ENCODE results near the gene DDX27.

Gene DDX27

GRCh38 chr20:49288784-49289696 lies 69.8 kb downstream of the DDX27 start:
- no peaks in the 10 kb centered on the region for H3K9me3 ChIP-seq
- peak overlapping the region in 1 of 2 experiments; percentile 5 for H3K4me3 ChIP-seq (ENCODE audit: low read depth in 1 of 2, low read length in 1 of 2)
- no peaks in the 10 kb centered on the region for H3K27me3 ChIP-seq
- peaks cover 43 to 47% of the 10 kb centered on the region in 2 experiments for H3K4me1 ChIP-seq (ENCODE audit: control insufficient read depth in 1 of 2, insufficient read depth in 1 of 2, low read depth in 1 of 2, low read length in 1 of 2)
- TF ChIP-seq CTCF (IDR thresholded peaks at IDR 0.05): no peak
- peaks cover 91% of the 10 kb centered on the region for H3K36me3 ChIP-seq
- peak overlapping the region; percentile 94 for H3K27ac ChIP-seq

GRCh38 chr20:49290608-49291191 lies 71.5 kb downstream of the DDX27 start:
- peaks cover 28 to 32% of the 10 kb centered on the region in 2 experiments for H3K4me1 ChIP-seq (ENCODE audit: control insufficient read depth in 1 of 2, insufficient read depth in 1 of 2, low read depth in 1 of 2, low read length in 1 of 2)
- no peak for TF ChIP-seq CTCF (IDR thresholded peaks at IDR 0.05)
- H3K4me3 ChIP-seq (ENCODE audit: low read depth in 1 of 2, low read length in 1 of 2): no peak overlapping the region
- H3K36me3 ChIP-seq: peaks cover 79% of the 10 kb centered on the region
- H3K9me3 ChIP-seq: no peaks in the 10 kb centered on the region
- H3K27ac ChIP-seq: peak overlapping the region; percentile 48
- no peaks in the 10 kb centered on the region for H3K27me3 ChIP-seq

- H3K36me3 ChIP-seq: peaks cover 79% of the 10 kb centered on the region
- no peak for TF ChIP-seq CTCF (IDR thresholded peaks at IDR 0.05)
- no peak overlapping the region for H3K4me3 ChIP-seq (ENCODE audit: low read depth in 1 of 2, low read length in 1 of 2)
- no peaks in the 10 kb centered on the region for H3K9me3 ChIP-seq
- H3K27me3 ChIP-seq: no peaks in the 10 kb centered on the region
- peaks cover 23 to 27% of the 10 kb centered on the region in 2 experiments for H3K4me1 ChIP-seq (ENCODE audit: control insufficient read depth in 1 of 2, insufficient read depth in 1 of 2, low read depth in 1 of 2, low read length in 1 of 2)
- H3K27ac ChIP-seq: peak overlapping the region; percentile 48
Observed at GRCh38 chr20:49291200-49291599, 72.0 kb downstream of the DDX27 start.

DNA sequence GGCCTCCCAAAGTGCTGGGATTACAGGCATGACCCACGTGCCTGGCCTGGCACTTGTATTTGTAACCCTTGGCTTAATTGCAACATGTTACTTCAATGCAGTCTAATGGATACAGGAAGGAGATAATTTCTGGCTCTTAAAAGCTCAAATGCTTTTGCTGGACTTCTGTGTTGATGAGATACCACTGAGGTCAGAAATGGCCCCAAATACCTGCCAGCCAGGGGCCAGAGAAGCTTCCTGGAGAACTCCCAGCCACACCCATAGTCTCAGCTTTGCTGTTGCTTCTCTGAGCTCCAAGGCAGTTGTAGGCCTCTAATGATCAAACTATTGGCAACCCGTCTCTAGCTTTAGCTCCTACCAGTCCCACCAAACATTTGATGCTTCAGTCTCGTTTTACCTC lies 72.8 kb downstream of the DDX27 start:
- TF ChIP-seq CTCF (IDR thresholded peaks at IDR 0.05): no peak
- peaks cover 19 to 25% of the 10 kb centered on the region in 2 experiments for H3K4me1 ChIP-seq (ENCODE audit: control insufficient read depth in 1 of 2, insufficient read depth in 1 of 2, low read depth in 1 of 2, low read length in 1 of 2)
- H3K9me3 ChIP-seq: no peaks in the 10 kb centered on the region
- H3K27ac ChIP-seq: peak overlapping the region; percentile 48
- no peak overlapping the region for H3K4me3 ChIP-seq (ENCODE audit: low read depth in 1 of 2, low read length in 1 of 2)
- no peaks in the 10 kb centered on the region for H3K27me3 ChIP-seq
- H3K36me3 ChIP-seq: peaks cover 79% of the 10 kb centered on the region

DNA sequence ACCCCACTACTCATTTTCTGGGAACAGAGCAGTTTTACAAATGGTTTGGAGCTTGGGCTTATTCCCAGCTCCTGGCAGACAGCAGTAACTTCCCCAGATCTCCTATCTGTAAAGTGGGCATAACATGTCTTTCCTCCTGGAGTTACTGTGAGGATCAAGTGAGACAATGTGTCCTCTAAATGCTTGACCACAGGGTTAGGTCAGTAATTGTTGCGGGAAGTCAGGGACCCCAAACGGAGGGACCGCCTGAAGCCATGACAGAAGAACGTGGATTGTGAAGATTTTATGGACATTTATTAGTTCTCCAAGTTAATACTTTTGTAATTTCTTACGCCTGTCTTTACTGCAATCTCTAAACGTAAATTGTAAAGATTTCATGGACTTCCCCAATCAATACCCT lies 73.9 kb downstream of the DDX27 start:
- H3K27me3 ChIP-seq: no peaks in the 10 kb centered on the region
- no peak for TF ChIP-seq CTCF (IDR thresholded peaks at IDR 0.05)
- no peaks in the 10 kb centered on the region for H3K9me3 ChIP-seq
- peaks cover 19 to 25% of the 10 kb centered on the region in 2 experiments for H3K4me1 ChIP-seq (ENCODE audit: control insufficient read depth in 1 of 2, insufficient read depth in 1 of 2, low read depth in 1 of 2, low read length in 1 of 2)
- peak overlapping the region; percentile 48 for H3K27ac ChIP-seq
- no peak overlapping the region for H3K4me3 ChIP-seq (ENCODE audit: low read depth in 1 of 2, low read length in 1 of 2)
- peaks cover 67% of the 10 kb centered on the region for H3K36me3 ChIP-seq
